OCI-LY7 (cell line): ENCODE data around the gene DYNLT2. TPM values are rescaled to one million over a fixed set of nuclear protein-coding genes. Genes with fewer than 3 reads are reported as not detected.

Experiments used
- BruUV-seq: library from RNA; stranded (reverse); fragments of 400-500 nt; replicated peaks from 2 replicates; lab custom pipeline; 2021; lab: Mats Ljungman, UMichigan
- CTCF ChIA-PET: fragments of 300-600 bp; sonication (Branson Sonifier 250); formaldehyde crosslinking; loops from one replicate; lab custom pipeline; 2022; ENCODE audit warnings: antibody characterized with exemption; ENCODE audit not compliant: unreplicated experiment; lab: Charles Lee
- POLR2A ChIA-PET: fragments of 300-600 bp; sonication (Branson Sonifier 250); formaldehyde crosslinking; loops from one replicate; lab custom pipeline; 2022; ENCODE audit warnings: antibody characterized with exemption; lab: Charles Lee
- DNase-seq: peaks from one replicate; pipeline ENCODE4 v3.0.0-alpha.2; 2015; ENCODE audit warnings: low spot score
- H2AFZ ChIP-seq: fragments of 200-600 bp; sonication (generic), shearing (Covaris generic); 2 replicates; pipeline ENCODE4 v1.6.1; 2014; ENCODE audit warnings: mild to moderate bottlenecking, antibody characterized with exemption, low read length, moderate library complexity
- H3K27ac ChIP-seq: fragments of 200-600 bp; sonication (generic); 2 replicates; pipeline ENCODE4 v1.5.1; 2014; ENCODE audit warnings: mixed run types, low read depth, mild to moderate bottlenecking, moderate library complexity, low read length, inconsistent platforms; ENCODE audit not compliant: poor library complexity, severe bottlenecking
- H3K36me3 ChIP-seq: fragments of 200-600 bp; sonication (generic); 2 replicates; pipeline ENCODE4 v1.6.1; 2014; ENCODE audit warnings: mild to moderate bottlenecking, antibody characterized with exemption, low read length, moderate library complexity, mixed read lengths; ENCODE audit not compliant: insufficient read depth
- H3K4me1 ChIP-seq: fragments of 200-600 bp; sonication (generic); 2 replicates; pipeline ENCODE4 v1.5.1; 2014; ENCODE audit warnings: mild to moderate bottlenecking, low read length; ENCODE audit not compliant: insufficient read depth, poor library complexity, severe bottlenecking
- H3K4me2 ChIP-seq: fragments of 200-600 bp; sonication (generic); 2 replicates; pipeline ENCODE4 v1.6.1; 2014; ENCODE audit warnings: mild to moderate bottlenecking, low read length
- H3K4me3 ChIP-seq: fragments of 200-600 bp; sonication (generic); 2 replicates; pipeline ENCODE4 v1.5.1; 2014; ENCODE audit warnings: mild to moderate bottlenecking, low read depth, low read length; ENCODE audit not compliant: poor library complexity, severe bottlenecking
- H3K79me2 ChIP-seq: fragments of 200-600 bp; sonication (generic); 2 replicates; pipeline ENCODE4 v1.6.1; 2016; ENCODE audit warnings: low read depth, mild to moderate bottlenecking, low read length, moderate library complexity, mixed read lengths; ENCODE audit not compliant: insufficient read depth
- H3K9me2 ChIP-seq: fragments of 200-600 bp; sonication (generic); 2 replicates; pipeline ENCODE4 v1.6.1; 2016; ENCODE audit warnings: mild to moderate bottlenecking, low read length, mixed read lengths; ENCODE audit not compliant: insufficient read depth
- H3K9me3 ChIP-seq: fragments of 200-600 bp; sonication (generic); 2 replicates; pipeline ENCODE4 v1.6.1; 2014; ENCODE audit warnings: mild to moderate bottlenecking, mixed run types, low read length, mixed read lengths
- H4K20me1 ChIP-seq: fragments of 200-600 bp; sonication (generic); 2 replicates; pipeline ENCODE4 v1.6.1; 2014; ENCODE audit warnings: mild to moderate bottlenecking, antibody characterized with exemption, low read length, moderate library complexity, mixed read lengths; ENCODE audit not compliant: insufficient read depth
- CTCF ChIP-seq: fragments of 200-600 bp; sonication (generic); conservative IDR thresholded peaks from 2 replicates; pipeline ENCODE4 v1.5.1; 2014; ENCODE audit warnings: mild to moderate bottlenecking, antibody characterized with exemption, low read length, moderate library complexity, mixed read lengths
- EZH2phosphoT487 ChIP-seq: fragments of 200-600 bp; sonication (generic); IDR thresholded peaks from 2 replicates; pipeline ENCODE4 v1.6.1; 2018; ENCODE audit warnings: low read depth, borderline replicate concordance, mild to moderate bottlenecking, mixed run types, antibody characterized with exemption, low read length, moderate library complexity, mixed read lengths
- intact Hi-C: fragments of 100-400 bp; cut with micrococcal nuclease; formaldehyde crosslinking; loops from one replicate; pipeline ENCODE4 v1.10.0; 2022; ENCODE audit not compliant: unreplicated experiment
- total RNA-seq, 2 experiments: library from RNA; depleted of rRNA in 1 of 2; stranded (reverse); fragments of >200 nt in 1 of 2; shearing (Covaris generic) in 1 of 2; gene quantifications; 2 replicates each; pipeline ENCODE4 v1.2.3, GENCODE V29; 2014 to 2022

DYNLT2 gene
- total RNA-seq, 2 experiments from 2014 or later = 6.4 to 7.7 TPM

- POLR2A ChIA-PET = interaction anchor here (0.6 to 1.2 kb wide), 2 partner anchors 8 to 34 kb away, joined by 3 to 5 read pairs; no protein-coding TSS in a partner anchor
- TF ChIP-seq CTCF (no peak), EZH2phosphoT487 (no peak)
- Histone ChIP-seq H3K4me1 (peaks cover 13% of the 10 kb centered on the region), H3K9me2 (no peaks in the 10 kb centered on the region), H3K4me3 (no peak overlapping the region), H3K36me3 (no peaks in the 10 kb centered on the region), H3K27ac (no peak overlapping the region), H3K4me2 (no peak overlapping the region), H4K20me1 (no peaks in the 10 kb centered on the region), H2AFZ (no peak overlapping the region), H3K9me3 (no peaks in the 10 kb centered on the region), H3K79me2 (no peaks in the 10 kb centered on the region)
- intact Hi-C loops = loop anchor here (10.0 kb wide), 1 partner anchor 496 kb away; the partner anchor contains the start of gene DLL1
- BruUV-seq = no TSS peak
- DNase-seq = no peak
- CTCF ChIA-PET = no interaction called here
Observed at GRCh38 chr6:169798764-169799473, 47.5 kb upstream of the DYNLT2 start.

- H3K36me3 ChIP-seq = no peaks in the 10 kb centered on the region
- CTCF ChIA-PET = interaction anchor here (1.6 to 3.3 kb wide), 2 partner anchors 8 to 11 kb away, joined by 7 to 11 read pairs; no protein-coding TSS in a partner anchor
- intact Hi-C loops = loop anchor here (10.0 kb wide), 1 partner anchor 500 kb away; the partner anchor contains the start of gene DLL1
Observed at GRCh38 chr6:169795196-169795595, 43.8 kb upstream of the DYNLT2 start.

More at GRCh38 chr6:169795196-169795595, 43.8 kb upstream of the DYNLT2 start:
- Histone ChIP-seq H2AFZ (no peak overlapping the region), H4K20me1 (no peaks in the 10 kb centered on the region), H3K27ac (no peak overlapping the region), H3K79me2 (no peaks in the 10 kb centered on the region), H3K9me3 (no peaks in the 10 kb centered on the region), H3K9me2 (no peaks in the 10 kb centered on the region), H3K4me2 (no peak overlapping the region), H3K4me1 (peaks cover 3% of the 10 kb centered on the region), H3K4me3 (no peak overlapping the region)
- no TSS peak for BruUV-seq
- TF ChIP-seq EZH2phosphoT487 (no peak), CTCF (no peak)
- no peak for DNase-seq
- POLR2A ChIA-PET = interaction anchor here (0.5 to 2.3 kb wide), 2 partner anchors 8 to 36 kb away, joined by 3 to 11 read pairs; no protein-coding TSS in a partner anchor
